MM.1S (cell line): Measurements from ENCODE around the gene EXOSC6.

ENCODE experiments used
- DNase-seq: peaks from one replicate; pipeline ENCODE4 v3.0.0-alpha.2; 2015
- H2AFZ ChIP-seq: fragments of 300-600 bp; sonication (generic); 2 replicates; pipeline ENCODE4 v1.6.0; 2016; ENCODE audit warnings: antibody characterized with exemption, low read length
- H3F3A ChIP-seq: fragments of 300-600 bp; sonication (generic); 2 replicates; pipeline ENCODE4 v1.6.1; 2016; ENCODE audit warnings: mild to moderate bottlenecking, antibody characterized with exemption, low read length, moderate library complexity, mixed read lengths; ENCODE audit not compliant: insufficient read depth
- H3K27ac ChIP-seq: fragments of 300-600 bp; sonication (generic); 2 replicates; pipeline ENCODE4 v1.5.1; 2016; ENCODE audit warnings: mild to moderate bottlenecking, low read length
- H3K27me3 ChIP-seq: fragments of 300-600 bp; sonication (generic); replicated peaks from 2 replicates; pipeline ENCODE4 v1.6.0; 2016; ENCODE audit warnings: low read length; ENCODE audit not compliant: insufficient read depth
- H3K36me3 ChIP-seq: fragments of 300-600 bp; sonication (generic); replicated peaks from 2 replicates; pipeline ENCODE4 v1.6.1; 2016; ENCODE audit warnings: mild to moderate bottlenecking, low read length, mixed read lengths; ENCODE audit not compliant: insufficient read depth
- H3K4me1 ChIP-seq: fragments of 300-600 bp; sonication (generic); 2 replicates; pipeline ENCODE4 v1.6.1; 2016; ENCODE audit warnings: low read length, mixed read lengths
- H3K4me2 ChIP-seq: fragments of 300-600 bp; sonication (generic); 2 replicates; pipeline ENCODE4 v1.6.0; 2016; ENCODE audit warnings: low read depth, low read length
- H3K4me3 ChIP-seq: fragments of 300-600 bp; sonication (generic); 2 replicates; pipeline ENCODE4 v1.5.1; 2016; ENCODE audit warnings: low read length, mixed read lengths
- H3K79me2 ChIP-seq: fragments of 300-600 bp; sonication (generic); 2 replicates; pipeline ENCODE4 v1.6.1; 2016; ENCODE audit warnings: mixed run types, low read length, mixed read lengths
- H3K9ac ChIP-seq: fragments of 300-600 bp; sonication (generic); 2 replicates; pipeline ENCODE4 v1.6.1; 2016; ENCODE audit warnings: low read length, mixed read lengths
- H3K9me2 ChIP-seq: fragments of 300-600 bp; sonication (generic); replicated peaks from 2 replicates; pipeline ENCODE4 v1.6.1; 2016; ENCODE audit warnings: mild to moderate bottlenecking, low read length, mixed read lengths; ENCODE audit not compliant: insufficient read depth
- H3K9me3 ChIP-seq: fragments of 300-600 bp; sonication (generic); replicated peaks from 2 replicates; pipeline ENCODE4 v1.6.1; 2016; ENCODE audit warnings: mild to moderate bottlenecking, low read length, mixed read lengths; ENCODE audit not compliant: insufficient read depth
- H4K20me1 ChIP-seq: fragments of 300-600 bp; sonication (generic); 2 replicates; pipeline ENCODE4 v1.6.1; 2016; ENCODE audit warnings: mild to moderate bottlenecking, low read length, moderate library complexity, mixed read lengths; ENCODE audit not compliant: insufficient read depth
- CTCF ChIP-seq: fragments of 300-600 bp; sonication (generic); IDR thresholded peaks from 2 replicates; pipeline ENCODE4 v1.5.1; 2016; ENCODE audit warnings: antibody characterized with exemption, low read length, mixed read lengths
- EZH2 ChIP-seq: fragments of 300-600 bp; sonication (generic); optimal IDR thresholded peaks from 2 replicates; pipeline ENCODE3; 2017; ENCODE audit warnings: low read depth, mild to moderate bottlenecking, antibody characterized with exemption, low read length, mixed read lengths
- EZH2phosphoT487 ChIP-seq: fragments of 300-600 bp; sonication (generic); IDR thresholded peaks from 2 replicates; pipeline ENCODE4 v1.6.1; 2018; ENCODE audit warnings: antibody characterized with exemption, low read length

Gene EXOSC6

GRCh38 chr16:70251629-70252354, at the start of gene EXOSC6:
Gene EXOSC6, minus strand, starts transcription at chr16:70251940. Its CDS starts 40 bp downstream, at chr16:70251900.
- Histone ChIP-seq H3K4me3 (peak within 1 kb of the TSS; percentile 86), H3K27ac (peak within 1 kb of the TSS; percentile 82), H3K4me1 (no peaks in the 10 kb centered on the region), H3K27me3 (no peaks in the 10 kb centered on the region), H2AFZ (peak within 1 kb of the TSS; percentile 58; the same call in 1 of the 2 replicates), H3K9me2 (no peaks in the 10 kb centered on the region), H3K36me3 (0 out of 2 replicates have a peak, but pooled peaks cover 9% of the 10 kb centered on the region), H4K20me1 (no peaks in the 10 kb centered on the region; the same call in 1 of the 2 replicates), H3K4me2 (peak within 1 kb of the TSS; percentile 92), H3F3A (peaks cover 33% of the 10 kb centered on the region), H3K79me2 (peaks cover 28% of the 10 kb centered on the region), H3K9me3 (no peaks in the 10 kb centered on the region), H3K9ac (peak within 1 kb of the TSS; percentile 88)
- TF ChIP-seq EZH2phosphoT487 (no peak), EZH2 (no peak), CTCF (peak; percentile 86)
- DNase-seq, result peak; percentile 95

DNA sequence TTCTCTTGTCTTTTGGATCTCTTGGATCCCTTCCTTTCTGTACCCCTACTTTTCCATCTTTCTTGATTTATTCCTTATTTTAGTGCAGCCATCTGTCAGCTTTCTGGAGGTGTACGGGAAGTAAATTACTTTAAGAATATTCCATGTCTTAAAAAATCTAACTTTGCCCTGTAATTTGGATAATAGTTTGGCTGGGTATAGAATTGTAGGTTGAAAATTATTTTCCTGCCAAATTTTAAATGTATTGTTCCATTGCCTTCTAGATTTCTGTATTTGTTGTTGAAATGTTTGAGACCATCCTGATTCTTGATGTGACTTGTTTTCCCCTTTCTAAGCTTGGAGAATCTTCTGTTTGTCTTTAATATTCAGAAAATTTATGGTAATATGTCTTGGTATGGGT, 49.4 kb upstream of the EXOSC6 start:
- no peaks in the 10 kb centered on the region for H3K9me3 ChIP-seq

DNA sequence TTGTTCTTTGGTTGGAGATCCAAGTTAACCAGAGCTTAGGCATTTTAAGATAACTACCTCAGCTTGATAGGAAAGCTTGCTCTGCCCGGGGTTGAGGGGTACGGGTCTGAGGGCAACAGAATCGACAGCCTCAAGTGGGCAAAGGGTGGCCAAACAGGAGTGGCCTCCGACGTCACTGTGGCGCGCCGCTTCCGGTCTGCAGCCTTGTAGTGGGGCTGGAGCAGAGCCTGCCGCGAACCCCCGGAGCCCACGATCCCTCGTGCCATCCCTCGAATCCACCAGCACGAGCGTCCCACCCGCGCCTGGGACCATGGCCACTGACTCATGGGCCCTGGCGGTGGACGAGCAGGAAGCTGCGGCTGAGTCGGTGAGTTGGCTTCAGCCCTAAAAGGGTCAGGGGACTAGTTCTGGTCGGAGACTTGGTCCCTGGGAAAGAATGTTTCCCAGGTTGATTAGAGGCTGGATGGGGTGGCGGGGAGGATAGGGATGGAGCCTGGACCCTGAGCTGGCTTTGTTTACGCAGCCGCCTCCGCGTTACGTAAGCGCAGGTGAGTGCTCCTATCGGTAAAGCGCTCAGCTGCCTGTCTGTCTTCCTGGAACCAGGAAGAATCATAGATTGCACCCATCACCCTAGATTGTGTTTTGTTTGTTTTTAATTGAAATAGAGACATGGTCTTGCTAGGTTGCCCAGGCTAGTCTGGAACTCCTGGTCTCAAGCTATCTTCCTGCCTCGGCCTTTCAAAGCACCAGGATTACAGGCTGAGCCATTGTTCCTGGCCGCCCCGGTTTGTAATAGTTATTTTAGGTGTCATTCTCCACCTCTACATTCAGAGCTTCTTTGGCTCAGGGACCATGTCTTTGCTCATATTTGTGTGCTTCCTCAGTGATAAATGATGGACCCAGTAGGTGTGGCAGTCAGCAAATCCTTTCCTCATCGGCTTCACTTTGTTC, 47.5 kb upstream of the EXOSC6 start, which contains the start of gene DDX19B:
DDX19B (plus strand) TSS at position 199 of the 951 bp plus-strand sequence; CDS start at position 311, 112 bp downstream.
- peak; percentile 61 for DNase-seq
- no peaks in the 10 kb centered on the region for H3K36me3 ChIP-seq
- H3K4me2 ChIP-seq, result peak within 1 kb of the TSS; percentile 42
- TF ChIP-seq EZH2 (no peak), EZH2phosphoT487 (no peak), CTCF (no peak)
- H2AFZ ChIP-seq, result peak within 1 kb of the TSS; percentile 88
- H3K27ac ChIP-seq, result peak within 1 kb of the TSS; percentile 27; the same call in 1 of the 2 replicates
- H3F3A ChIP-seq, result 0 out of 2 replicates have a peak, but pooled peaks cover 4% of the 10 kb centered on the region
- no peaks in the 10 kb centered on the region for H3K9me3 ChIP-seq
- H3K79me2 ChIP-seq, result peaks cover 42% of the 10 kb centered on the region
- H3K27me3 ChIP-seq, result no peaks in the 10 kb centered on the region
- no peaks in the 10 kb centered on the region for H3K4me1 ChIP-seq
- H3K9ac ChIP-seq, result peak within 1 kb of the TSS; percentile 83
- no peaks in the 10 kb centered on the region for H3K9me2 ChIP-seq
- peak within 1 kb of the TSS; percentile 92 for H3K4me3 ChIP-seq
- no peaks in the 10 kb centered on the region for H4K20me1 ChIP-seq

More for the DNA sequence above, 49.4 kb upstream of the EXOSC6 start:
- Histone ChIP-seq H3K9ac (no peak overlapping the region), H3K36me3 (no peaks in the 10 kb centered on the region), H3K27me3 (no peaks in the 10 kb centered on the region), H2AFZ (no peak overlapping the region), H4K20me1 (no peaks in the 10 kb centered on the region), H3K4me3 (no peak overlapping the region), H3K4me2 (no peak overlapping the region), H3F3A (0 out of 2 replicates have a peak, but pooled peaks cover 4% of the 10 kb centered on the region), H3K9me2 (no peaks in the 10 kb centered on the region), H3K79me2 (peaks cover 50% of the 10 kb centered on the region), H3K4me1 (no peaks in the 10 kb centered on the region), H3K27ac (no peak overlapping the region)
- no peak for DNase-seq
- TF ChIP-seq EZH2, result no peak
- no peak for TF ChIP-seq EZH2phosphoT487
- no peak for TF ChIP-seq CTCF
